ENCODE measurements around the gene ATP7B.

Gene ATP7B

DNA sequence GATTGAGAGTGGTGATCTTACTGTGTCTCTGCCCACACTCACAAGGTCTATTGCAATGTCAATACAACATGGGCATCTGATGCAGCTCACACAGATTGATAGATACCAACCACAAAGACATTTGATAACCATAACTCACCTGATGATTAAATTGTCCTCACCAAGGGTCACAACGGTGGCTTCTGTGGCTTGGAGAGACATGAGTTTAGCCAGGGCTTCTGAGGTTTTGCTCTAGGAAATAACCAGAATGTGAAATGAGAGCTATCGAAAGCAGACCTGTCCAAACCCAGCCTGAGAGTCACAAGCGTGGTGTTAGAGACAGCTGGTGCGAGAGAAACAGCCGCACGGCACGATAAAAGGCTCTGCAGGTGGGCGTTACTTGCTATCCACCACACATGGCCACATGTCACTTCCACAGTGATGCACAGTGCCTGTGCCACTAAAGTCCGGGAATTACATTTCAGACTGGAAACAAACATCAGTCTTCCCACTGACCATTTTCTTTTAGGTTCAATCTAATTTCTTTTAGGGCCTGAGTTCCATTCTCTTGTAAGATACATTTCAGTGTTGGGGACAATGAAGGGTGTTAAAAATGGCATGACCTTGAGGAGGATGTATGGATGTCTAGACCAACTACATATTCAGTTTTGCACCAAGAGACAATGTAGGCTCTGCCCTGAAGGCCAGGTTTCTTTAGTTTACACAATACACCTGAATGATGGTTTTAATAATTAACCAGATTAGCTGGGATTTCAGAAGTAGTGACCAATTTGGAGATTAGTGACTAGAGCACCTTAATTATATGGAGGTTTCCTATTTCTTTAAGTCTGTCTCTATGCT, 53.7 kb downstream of the ATP7B start:
- no peak for TF ChIP-seq USF1 (IDR thresholded peaks at IDR 0.05)
- no peak for TF ChIP-seq CREB1 (IDR thresholded peaks at IDR 0.05; ENCODE audit: low read depth)
- TF ChIP-seq, protein P1, sequence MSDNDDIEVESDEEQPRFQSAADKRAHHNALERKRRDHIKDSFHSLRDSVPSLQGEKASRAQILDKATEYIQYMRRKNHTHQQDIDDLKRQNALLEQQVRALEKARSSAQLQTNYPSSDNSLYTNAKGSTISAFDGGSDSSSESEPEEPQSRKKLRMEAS (IDR thresholded peaks at IDR 0.05), result no peak
- no peak for TF ChIP-seq EP300 (IDR thresholded peaks at IDR 0.05; ENCODE audit: borderline replicate concordance)
- no peak for TF ChIP-seq FOXM1 (IDR thresholded peaks at IDR 0.05; ENCODE audit: borderline replicate concordance, low read depth)
- no peak for TF ChIP-seq NFIC (IDR thresholded peaks at IDR 0.05)
- TF ChIP-seq RAD21 (IDR thresholded peaks at IDR 0.05; ENCODE audit: low read depth), result no peak
- no peak for TF ChIP-seq ZBTB7A (IDR thresholded peaks at IDR 0.05; ENCODE audit: low read depth)
- TF ChIP-seq CEBPB (IDR thresholded peaks at IDR 0.05), result no peak
- TF ChIP-seq YY1 (IDR thresholded peaks at IDR 0.05; ENCODE audit: low read depth), result no peak
- TF ChIP-seq, protein P2, sequence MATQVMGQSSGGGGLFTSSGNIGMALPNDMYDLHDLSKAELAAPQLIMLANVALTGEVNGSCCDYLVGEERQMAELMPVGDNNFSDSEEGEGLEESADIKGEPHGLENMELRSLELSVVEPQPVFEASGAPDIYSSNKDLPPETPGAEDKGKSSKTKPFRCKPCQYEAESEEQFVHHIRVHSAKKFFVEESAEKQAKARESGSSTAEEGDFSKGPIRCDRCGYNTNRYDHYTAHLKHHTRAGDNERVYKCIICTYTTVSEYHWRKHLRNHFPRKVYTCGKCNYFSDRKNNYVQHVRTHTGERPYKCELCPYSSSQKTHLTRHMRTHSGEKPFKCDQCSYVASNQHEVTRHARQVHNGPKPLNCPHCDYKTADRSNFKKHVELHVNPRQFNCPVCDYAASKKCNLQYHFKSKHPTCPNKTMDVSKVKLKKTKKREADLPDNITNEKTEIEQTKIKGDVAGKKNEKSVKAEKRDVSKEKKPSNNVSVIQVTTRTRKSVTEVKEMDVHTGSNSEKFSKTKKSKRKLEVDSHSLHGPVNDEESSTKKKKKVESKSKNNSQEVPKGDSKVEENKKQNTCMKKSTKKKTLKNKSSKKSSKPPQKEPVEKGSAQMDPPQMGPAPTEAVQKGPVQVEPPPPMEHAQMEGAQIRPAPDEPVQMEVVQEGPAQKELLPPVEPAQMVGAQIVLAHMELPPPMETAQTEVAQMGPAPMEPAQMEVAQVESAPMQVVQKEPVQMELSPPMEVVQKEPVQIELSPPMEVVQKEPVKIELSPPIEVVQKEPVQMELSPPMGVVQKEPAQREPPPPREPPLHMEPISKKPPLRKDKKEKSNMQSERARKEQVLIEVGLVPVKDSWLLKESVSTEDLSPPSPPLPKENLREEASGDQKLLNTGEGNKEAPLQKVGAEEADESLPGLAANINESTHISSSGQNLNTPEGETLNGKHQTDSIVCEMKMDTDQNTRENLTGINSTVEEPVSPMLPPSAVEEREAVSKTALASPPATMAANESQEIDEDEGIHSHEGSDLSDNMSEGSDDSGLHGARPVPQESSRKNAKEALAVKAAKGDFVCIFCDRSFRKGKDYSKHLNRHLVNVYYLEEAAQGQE (IDR thresholded peaks at IDR 0.05; ENCODE audit: low read depth), result no peak
- no peak for TF ChIP-seq TCF12 (IDR thresholded peaks at IDR 0.05; ENCODE audit: low read depth)
- no peak for TF ChIP-seq TAF1 (IDR thresholded peaks at IDR 0.05; ENCODE audit: low read depth)
- no peak for TF ChIP-seq TEAD4 (IDR thresholded peaks at IDR 0.05)

DNA sequence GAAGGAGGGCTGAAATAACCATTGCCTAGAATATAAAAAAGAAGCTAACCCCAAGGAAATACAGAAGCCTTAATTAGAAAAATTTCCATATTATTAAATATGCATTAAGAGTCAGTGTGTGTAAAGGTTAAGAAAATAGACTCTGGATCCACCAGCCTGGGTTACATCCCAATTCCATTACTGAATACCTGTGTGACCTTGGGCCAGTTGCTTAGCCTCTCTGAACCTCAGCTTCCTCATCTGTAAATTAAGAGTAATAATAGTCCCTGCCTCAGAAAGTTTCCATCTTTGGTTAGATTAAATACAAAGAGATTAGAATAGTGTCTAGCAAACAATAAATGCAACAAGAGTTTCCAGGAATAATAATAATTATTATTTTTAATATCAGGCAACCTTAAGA, 54.5 kb downstream of the ATP7B start:
- TF ChIP-seq USF1 (IDR thresholded peaks at IDR 0.05) (no peak), EP300 (IDR thresholded peaks at IDR 0.05; ENCODE audit: borderline replicate concordance) (no peak), TEAD4 (IDR thresholded peaks at IDR 0.05) (no peak), TAF1 (IDR thresholded peaks at IDR 0.05; ENCODE audit: low read depth) (no peak), EGR1 (IDR thresholded peaks at IDR 0.05) (no peak), RAD21 (IDR thresholded peaks at IDR 0.05; ENCODE audit: low read depth) (no peak), YY1 (IDR thresholded peaks at IDR 0.05; ENCODE audit: low read depth) (no peak), ZBTB7A (IDR thresholded peaks at IDR 0.05; ENCODE audit: low read depth) (no peak), FOXM1 (IDR thresholded peaks at IDR 0.05; ENCODE audit: borderline replicate concordance, low read depth) (no peak), CREB1 (IDR thresholded peaks at IDR 0.05; ENCODE audit: low read depth) (no peak)
- TF ChIP-seq, protein P1 (IDR thresholded peaks at IDR 0.05), result no peak
- TF ChIP-seq, protein P2 (IDR thresholded peaks at IDR 0.05; ENCODE audit: low read depth), result no peak

DNA sequence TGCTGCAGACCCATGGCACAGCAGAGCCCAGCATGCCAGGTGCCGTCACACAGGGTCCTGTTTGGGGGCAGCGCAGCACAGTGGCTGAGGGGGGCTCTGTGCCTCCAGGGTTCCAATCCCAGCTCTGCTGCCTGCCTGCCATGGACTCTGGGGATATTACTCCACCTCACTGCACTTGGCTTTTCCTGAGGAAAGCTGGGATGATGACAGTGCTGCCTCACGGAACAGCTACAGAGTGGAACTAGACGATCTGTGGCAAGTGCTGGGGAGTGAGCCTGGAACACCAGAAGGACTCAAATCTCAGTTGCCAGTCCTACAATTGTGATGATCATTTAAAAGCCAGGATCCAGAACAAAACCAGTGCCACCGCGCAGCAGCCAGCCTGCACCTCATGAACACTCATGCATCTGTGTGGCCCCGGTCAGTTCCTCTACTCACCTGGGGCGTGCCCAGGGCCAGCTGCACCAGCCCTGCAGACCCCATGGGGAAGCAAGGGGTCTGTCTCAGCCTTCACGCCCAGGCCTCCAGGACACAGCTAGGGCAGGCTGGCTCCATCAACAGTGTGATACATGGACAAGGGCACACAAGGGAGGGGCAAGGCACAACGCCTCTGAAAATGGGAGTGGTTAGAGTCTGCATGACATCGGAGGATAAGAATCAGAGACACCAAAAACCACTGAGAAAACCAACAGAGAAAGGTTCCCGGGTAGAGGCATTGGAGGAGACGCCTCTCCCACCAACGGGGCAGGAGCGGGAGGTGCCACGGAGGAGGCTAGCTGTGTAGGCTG, 55.2 kb downstream of the ATP7B start:
- no peak for TF ChIP-seq ZBTB7A (IDR thresholded peaks at IDR 0.05; ENCODE audit: low read depth)
- TF ChIP-seq TEAD4 (IDR thresholded peaks at IDR 0.05), result no peak

GRCh38 chr13:51955281-51955771, 55.9 kb downstream of the ATP7B start:
- TF ChIP-seq NFIC (IDR thresholded peaks at IDR 0.05), result no peak

- no peak for TF ChIP-seq ZBTB7A (IDR thresholded peaks at IDR 0.05; ENCODE audit: low read depth)
These were observed 57.7 kb downstream of the ATP7B start for GRCh38 chr13:51953347-51954195.
